GM18526 (cell line): Measurements from ENCODE around the gene EPB41L4B.

Source experiments
- POLR2A ChIP-seq: IDR thresholded peaks from 3 replicates; pipeline ENCODE4 v1.6.1; 2011; ENCODE audit not compliant: insufficient read length; ENCODE audit errors: extremely low read depth

The EPB41L4B gene

GRCh38 chr9:109129470-109130197 lies 191.2 kb downstream of the EPB41L4B start:
- TF ChIP-seq POLR2A, result no peak

GRCh38 chr9:109124121-109124520 lies 196.7 kb downstream of the EPB41L4B start:
- TF ChIP-seq POLR2A, result no peak

GRCh38 chr9:109122726-109123621 lies 197.9 kb downstream of the EPB41L4B start:
- TF ChIP-seq POLR2A, result no peak
